Left ventricle myocardium inferior (tissue), 1 donor: ENCODE results near the gene SMARCC1. TPM values are rescaled to one million over a fixed set of nuclear protein-coding genes. Genes with fewer than 3 reads are reported as not detected.
"Not testable (repeated sequence)": the region's sequence is repeated elsewhere in the genome, so short reads cannot be mapped to it uniquely, and the experiment has no call there.

Experiments
- DNase-seq: peaks from one replicate; pipeline ENCODE4 v3.0.0-alpha.2; 2020
- H3K27ac ChIP-seq: fragments of 200-600 bp; replicated peaks from 2 replicates; pipeline ENCODE4 v1.8.0; 2021
- H3K27me3 ChIP-seq: fragments of 200-600 bp; 2 replicates; pipeline ENCODE4 v1.8.0; 2021; ENCODE audit warnings: low read depth
- H3K36me3 ChIP-seq: fragments of 200-600 bp; 2 replicates; pipeline ENCODE4 v1.8.0; 2021
- H3K4me1 ChIP-seq: fragments of 200-600 bp; 2 replicates; pipeline ENCODE4 v1.8.0; 2021
- H3K4me3 ChIP-seq: fragments of 200-600 bp; 2 replicates; pipeline ENCODE4 v1.8.0; 2021; ENCODE audit warnings: mild to moderate bottlenecking, moderate library complexity
- H3K9me3 ChIP-seq: fragments of 200-600 bp; replicated peaks from 2 replicates; pipeline ENCODE4 v1.8.0; 2021
- intact Hi-C: fragments of 100-400 bp; cut with micrococcal nuclease; formaldehyde crosslinking; loops from one replicate; pipeline ENCODE4 v1.11.0; 2022
- long read RNA-seq: library from polyadenylated mRNA; unstranded; transcript quantifications from one replicate; pipeline ENCODE4 v2.0.0, GENCODE V29; 2021
- total RNA-seq: library from RNA; stranded (reverse); fragmentation: NEBNext Ultra II Directional; extraction: Animal tissue kit (Norgen Biotek cat#: 25700); gene quantifications from one replicate; pipeline ENCODE4 v1.2.1, GENCODE V29; 2021
- TF ChIP-seq, protein P1 (sequence below): fragments of 200-600 bp; IDR thresholded peaks from 2 replicates; pipeline ENCODE4 v1.8.0; 2021; ENCODE audit warnings: antibody characterized with exemption, mild to moderate bottlenecking, borderline replicate concordance
- donor health status: DM: no; HTN: yes; CAD: no; lungs with severe emphysema.

SMARCC1 gene
- 22.9 TPM for total RNA-seq
- long read RNA-seq, full-length matches to known transcripts = 16 of 27 reads
- long read RNA-seq, partial matches to known transcripts = 5 of 27 reads
- long read RNA-seq, other reads (novel, unspliced or antisense) = 6 of 27 reads

- no peaks in the 10 kb centered on the region for H3K27me3 ChIP-seq
- no peaks in the 10 kb centered on the region for H3K36me3 ChIP-seq
- H3K4me3 ChIP-seq = peak within 1 kb of the TSS; percentile 94
- peak; percentile 98 for DNase-seq
- intact Hi-C loops = no loop called here
- peaks cover 54% of the 10 kb centered on the region for H3K4me1 ChIP-seq
- TF ChIP-seq, protein P1, sequence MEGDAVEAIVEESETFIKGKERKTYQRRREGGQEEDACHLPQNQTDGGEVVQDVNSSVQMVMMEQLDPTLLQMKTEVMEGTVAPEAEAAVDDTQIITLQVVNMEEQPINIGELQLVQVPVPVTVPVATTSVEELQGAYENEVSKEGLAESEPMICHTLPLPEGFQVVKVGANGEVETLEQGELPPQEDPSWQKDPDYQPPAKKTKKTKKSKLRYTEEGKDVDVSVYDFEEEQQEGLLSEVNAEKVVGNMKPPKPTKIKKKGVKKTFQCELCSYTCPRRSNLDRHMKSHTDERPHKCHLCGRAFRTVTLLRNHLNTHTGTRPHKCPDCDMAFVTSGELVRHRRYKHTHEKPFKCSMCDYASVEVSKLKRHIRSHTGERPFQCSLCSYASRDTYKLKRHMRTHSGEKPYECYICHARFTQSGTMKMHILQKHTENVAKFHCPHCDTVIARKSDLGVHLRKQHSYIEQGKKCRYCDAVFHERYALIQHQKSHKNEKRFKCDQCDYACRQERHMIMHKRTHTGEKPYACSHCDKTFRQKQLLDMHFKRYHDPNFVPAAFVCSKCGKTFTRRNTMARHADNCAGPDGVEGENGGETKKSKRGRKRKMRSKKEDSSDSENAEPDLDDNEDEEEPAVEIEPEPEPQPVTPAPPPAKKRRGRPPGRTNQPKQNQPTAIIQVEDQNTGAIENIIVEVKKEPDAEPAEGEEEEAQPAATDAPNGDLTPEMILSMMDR = peak; percentile 2
- H3K9me3 ChIP-seq = no peaks in the 10 kb centered on the region
- H3K27ac ChIP-seq = peak within 1 kb of the TSS; percentile 98
Measured at GRCh38 chr3:47781685-47782445, at the start of gene SMARCC1. Gene SMARCC1, minus strand, starts transcription at chr3:47781893. Its CDS starts 96 bp downstream, at chr3:47781797.

DNA sequence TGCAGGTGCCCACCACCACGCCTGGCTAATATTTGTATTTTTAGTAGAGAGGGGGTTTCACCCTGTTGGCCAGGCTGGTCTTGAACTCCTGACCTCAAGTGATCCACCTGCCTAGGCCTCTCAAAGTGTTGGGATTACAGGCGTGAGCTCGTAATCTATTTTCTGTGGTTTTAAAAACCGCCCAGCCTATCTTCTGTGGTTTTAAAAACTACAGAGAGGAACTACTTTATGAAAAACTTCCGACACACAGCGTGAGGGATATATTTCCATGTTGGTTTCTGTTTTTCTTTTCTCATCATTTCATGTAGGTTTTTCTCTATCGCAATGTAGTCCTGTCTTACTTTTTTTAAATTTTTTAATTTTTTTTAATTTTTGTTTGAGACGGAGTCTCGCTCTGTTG, 47.8 kb upstream of the SMARCC1 start:
- H3K36me3 ChIP-seq = peaks cover 76% of the 10 kb centered on the region
- H3K4me3 ChIP-seq, DNase-seq, H3K9me3 ChIP-seq, intact Hi-C loops, H3K27me3 ChIP-seq, H3K27ac ChIP-seq: not testable (repeated sequence)
- peaks cover 29% of the 10 kb centered on the region for H3K4me1 ChIP-seq

DNA sequence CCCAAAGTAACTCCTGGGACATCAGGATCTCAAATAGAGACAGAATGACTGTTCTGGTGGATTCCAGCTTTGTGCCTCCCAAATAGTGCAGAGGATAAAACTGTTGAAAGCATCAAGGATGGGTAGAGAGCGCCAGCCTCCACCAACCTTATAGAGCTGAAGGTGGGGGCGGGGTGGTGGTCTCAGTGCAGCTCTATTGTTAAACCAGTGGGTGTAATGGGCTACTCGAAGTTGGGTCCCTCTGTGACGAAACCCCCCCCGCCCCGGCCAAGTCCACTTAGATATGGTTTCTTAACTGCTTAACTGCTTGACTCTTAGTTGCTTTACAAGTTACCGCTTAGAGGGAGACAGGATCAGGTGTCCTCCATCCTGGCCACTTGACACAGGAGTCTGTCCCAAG, 43.9 kb upstream of the SMARCC1 start:
- intact Hi-C loops = no loop called here
- TF ChIP-seq, protein P1 = no peak
- peaks cover 50% of the 10 kb centered on the region for H3K36me3 ChIP-seq
- H3K4me1 ChIP-seq = peaks cover 34% of the 10 kb centered on the region
- H3K27ac ChIP-seq = peak overlapping the region; percentile 82
- H3K4me3 ChIP-seq = peak overlapping the region; percentile 96
- DNase-seq = no peak
- no peaks in the 10 kb centered on the region for H3K9me3 ChIP-seq
- no peaks in the 10 kb centered on the region for H3K27me3 ChIP-seq

- H3K9me3 ChIP-seq = no peaks in the 10 kb centered on the region
- H3K4me3 ChIP-seq = peak overlapping the region; percentile 96
- no peaks in the 10 kb centered on the region for H3K27me3 ChIP-seq
- H3K36me3 ChIP-seq = peaks cover 48% of the 10 kb centered on the region
- intact Hi-C loops = no loop called here
- H3K27ac ChIP-seq = peak overlapping the region; percentile 82
- DNase-seq = peak; percentile 75
- TF ChIP-seq, protein P1 = peak; percentile 93
- H3K4me1 ChIP-seq = peaks cover 34% of the 10 kb centered on the region
Measured at GRCh38 chr3:47824541-47825473, 43.1 kb upstream of the SMARCC1 start.

DNA sequence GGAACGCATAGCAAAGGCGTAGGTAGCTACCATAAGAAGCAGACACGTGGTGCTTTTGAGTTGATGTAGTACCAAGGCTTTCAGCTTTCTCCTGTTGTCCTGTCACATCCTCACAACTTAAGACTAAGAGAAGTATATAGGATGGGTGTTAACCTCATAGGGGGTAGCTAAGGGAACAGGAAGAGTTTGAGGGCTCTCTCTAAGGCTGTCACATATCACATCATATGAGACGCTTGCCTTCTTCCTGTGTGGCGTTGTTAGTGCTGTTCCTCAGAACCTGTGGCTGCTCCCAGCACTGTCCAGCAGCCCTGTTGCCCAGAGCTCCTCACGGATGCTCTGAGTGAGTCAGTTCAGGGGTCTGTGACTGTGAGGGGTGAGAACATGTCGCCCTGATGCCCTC, 35.9 kb upstream of the SMARCC1 start:
- Histone ChIP-seq H3K27me3 (no peaks in the 10 kb centered on the region), H3K4me1 (no peaks in the 10 kb centered on the region), H3K27ac (no peak overlapping the region), H3K36me3 (peaks cover 85% of the 10 kb centered on the region), H3K9me3 (no peaks in the 10 kb centered on the region), H3K4me3 (no peak overlapping the region)
- no peak for DNase-seq
- TF ChIP-seq, protein P1 = no peak
- intact Hi-C loops = no loop called here
